Esophagus squamous epithelium (tissue), 4 donors: Measurements from ENCODE around the gene RBM47.

ENCODE experiments used
- POLR2A ChIP-seq, 4 donors: fragments of 450-650 bp; IDR thresholded peaks; one replicate each; pipeline ENCODE4 v1.6.1; 2017; ENCODE audit warnings: antibody characterized with exemption in 4 of 4, mild to moderate bottlenecking in 4 of 4, moderate library complexity in 3 of 4
- TF ChIP-seq, protein P1 (sequence below), 6 experiments: fragments of 450-650 bp in 4 of 6; fragments of 200-600 bp in 2 of 6; sonication (generic) in 2 of 6; IDR thresholded peaks; one replicate each; pipeline ENCODE4 v1.5.1; 2016 to 2019; ENCODE audit warnings: antibody characterized with exemption in 6 of 6, mild to moderate bottlenecking in 4 of 6, moderate library complexity in 4 of 6

DNA sequence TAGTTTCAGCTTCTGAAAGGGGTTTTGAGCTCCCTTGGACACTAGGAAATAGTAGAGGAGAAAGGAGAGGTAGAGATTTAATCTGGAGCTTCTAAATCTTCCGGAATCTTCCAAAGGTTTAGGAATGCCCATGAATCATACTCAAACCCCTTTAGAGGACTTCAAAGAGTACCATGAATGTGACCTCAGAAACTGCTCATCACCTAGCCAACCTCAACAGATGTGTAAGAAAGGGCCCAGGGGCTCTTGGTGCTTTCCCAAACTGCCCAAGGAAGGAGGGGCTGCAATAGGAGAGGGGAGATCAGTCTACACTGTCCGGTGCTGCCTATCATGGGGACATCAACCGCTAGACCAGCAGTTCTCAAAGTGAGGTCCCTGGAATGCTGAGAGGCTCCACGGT, 109.1 kb downstream of the RBM47 start:
- TF ChIP-seq, protein P1, sequence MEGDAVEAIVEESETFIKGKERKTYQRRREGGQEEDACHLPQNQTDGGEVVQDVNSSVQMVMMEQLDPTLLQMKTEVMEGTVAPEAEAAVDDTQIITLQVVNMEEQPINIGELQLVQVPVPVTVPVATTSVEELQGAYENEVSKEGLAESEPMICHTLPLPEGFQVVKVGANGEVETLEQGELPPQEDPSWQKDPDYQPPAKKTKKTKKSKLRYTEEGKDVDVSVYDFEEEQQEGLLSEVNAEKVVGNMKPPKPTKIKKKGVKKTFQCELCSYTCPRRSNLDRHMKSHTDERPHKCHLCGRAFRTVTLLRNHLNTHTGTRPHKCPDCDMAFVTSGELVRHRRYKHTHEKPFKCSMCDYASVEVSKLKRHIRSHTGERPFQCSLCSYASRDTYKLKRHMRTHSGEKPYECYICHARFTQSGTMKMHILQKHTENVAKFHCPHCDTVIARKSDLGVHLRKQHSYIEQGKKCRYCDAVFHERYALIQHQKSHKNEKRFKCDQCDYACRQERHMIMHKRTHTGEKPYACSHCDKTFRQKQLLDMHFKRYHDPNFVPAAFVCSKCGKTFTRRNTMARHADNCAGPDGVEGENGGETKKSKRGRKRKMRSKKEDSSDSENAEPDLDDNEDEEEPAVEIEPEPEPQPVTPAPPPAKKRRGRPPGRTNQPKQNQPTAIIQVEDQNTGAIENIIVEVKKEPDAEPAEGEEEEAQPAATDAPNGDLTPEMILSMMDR (IDR thresholded peaks at IDR 0.05), result no peak
- TF ChIP-seq POLR2A (IDR thresholded peaks at IDR 0.05), result no peak
